ENCODE measurements around the gene THAP6.

Gene THAP6

GRCh38 chr4:75514131-75514948 lies at the start of gene THAP6, which contains the start of gene RCHY1:
TSS of gene THAP6 (plus strand) at chr4:75514473. CDS start at chr4:75515453, 980 bp downstream.
TSS of gene RCHY1 (minus strand) at chr4:75514403. CDS start at chr4:75514286, 117 bp downstream.
- Histone ChIP-seq H3K9ac (peak within 1 kb of the TSS; percentile 69), H3K4me3 (IDR thresholded peaks at IDR 0.05; ENCODE audit: insufficient read depth, low read depth, low read length) (peak within 1 kb of the TSS; percentile 96), H3K27me3 (ENCODE audit: insufficient read depth, low read depth) (no peaks in the 10 kb centered on the region), H2AFZ (ENCODE audit: low read depth) (peak within 1 kb of the TSS; percentile 68), H3K27ac (peak within 1 kb of the TSS; percentile 84), H4K20me1 (ENCODE audit: insufficient read depth) (no peaks in the 10 kb centered on the region), H3K36me3 (ENCODE audit: insufficient read depth) (no peaks in the 10 kb centered on the region), H3K4me1 (ENCODE audit: low read depth, poor library complexity, severe bottlenecking) (peaks cover 52% of the 10 kb centered on the region), H3K79me2 (ENCODE audit: insufficient read depth, low read depth) (peaks cover 48% of the 10 kb centered on the region), H3K4me2 (peak within 1 kb of the TSS; percentile 93)
- TF ChIP-seq CTCF (conservative IDR thresholded peaks at IDR 0.05; ENCODE audit: low read depth, low read length) = no peak

GRCh38 chr4:75469896-75470295 lies 44.4 kb upstream of the THAP6 start:
- no peak overlapping the region for H3K4me2 ChIP-seq
- H3K9ac ChIP-seq = no peak overlapping the region
- TF ChIP-seq CTCF (conservative IDR thresholded peaks at IDR 0.05; ENCODE audit: low read depth, low read length) = no peak
- no peaks in the 10 kb centered on the region for H3K27me3 ChIP-seq (ENCODE audit: insufficient read depth, low read depth)
- no peaks in the 10 kb centered on the region for H3K79me2 ChIP-seq (ENCODE audit: insufficient read depth, low read depth)
- no peaks in the 10 kb centered on the region for H3K36me3 ChIP-seq (ENCODE audit: insufficient read depth)
- no peak overlapping the region for H3K27ac ChIP-seq
- no peaks in the 10 kb centered on the region for H3K4me1 ChIP-seq (ENCODE audit: low read depth, poor library complexity, severe bottlenecking)
- H4K20me1 ChIP-seq (ENCODE audit: insufficient read depth) = no peaks in the 10 kb centered on the region
- H3K4me3 ChIP-seq (IDR thresholded peaks at IDR 0.05; ENCODE audit: insufficient read depth, low read depth, low read length) = no peak overlapping the region
- no peak overlapping the region for H2AFZ ChIP-seq (ENCODE audit: low read depth)

GRCh38 chr4:75470738-75471137 lies 43.5 kb upstream of the THAP6 start:
- TF ChIP-seq CTCF (conservative IDR thresholded peaks at IDR 0.05; ENCODE audit: low read depth, low read length) = no peak
- Histone ChIP-seq H3K27me3 (ENCODE audit: insufficient read depth, low read depth) (no peaks in the 10 kb centered on the region), H3K79me2 (ENCODE audit: insufficient read depth, low read depth) (no peaks in the 10 kb centered on the region), H4K20me1 (ENCODE audit: insufficient read depth) (no peaks in the 10 kb centered on the region), H3K4me2 (no peak overlapping the region), H3K4me3 (IDR thresholded peaks at IDR 0.05; ENCODE audit: insufficient read depth, low read depth, low read length) (no peak overlapping the region), H3K36me3 (ENCODE audit: insufficient read depth) (no peaks in the 10 kb centered on the region), H3K4me1 (ENCODE audit: low read depth, poor library complexity, severe bottlenecking) (no peaks in the 10 kb centered on the region), H2AFZ (ENCODE audit: low read depth) (no peak overlapping the region), H3K27ac (no peak overlapping the region), H3K9ac (no peak overlapping the region)

GRCh38 chr4:75477201-75477600 lies 37.1 kb upstream of the THAP6 start:
- no peak overlapping the region for H3K27ac ChIP-seq
- H3K4me2 ChIP-seq = no peak overlapping the region
- H3K4me1 ChIP-seq (ENCODE audit: low read depth, poor library complexity, severe bottlenecking) = no peaks in the 10 kb centered on the region
- H3K36me3 ChIP-seq (ENCODE audit: insufficient read depth) = no peaks in the 10 kb centered on the region
- H3K9ac ChIP-seq = no peak overlapping the region
- H4K20me1 ChIP-seq (ENCODE audit: insufficient read depth) = no peaks in the 10 kb centered on the region
- no peaks in the 10 kb centered on the region for H3K79me2 ChIP-seq (ENCODE audit: insufficient read depth, low read depth)
- H3K27me3 ChIP-seq (ENCODE audit: insufficient read depth, low read depth) = no peaks in the 10 kb centered on the region
- TF ChIP-seq CTCF (conservative IDR thresholded peaks at IDR 0.05; ENCODE audit: low read depth, low read length) = no peak
- H3K4me3 ChIP-seq (IDR thresholded peaks at IDR 0.05; ENCODE audit: insufficient read depth, low read depth, low read length) = no peak overlapping the region
- no peak overlapping the region for H2AFZ ChIP-seq (ENCODE audit: low read depth)
